Calu3 (cell line): ENCODE measurements around the gene WAC. TPM values are rescaled to one million over a fixed set of nuclear protein-coding genes. Genes with fewer than 3 reads are reported as not detected.

Experiments used
- BruUV-seq: library from RNA; stranded (reverse); fragments of 400-500 nt; replicated peaks from 2 replicates; lab custom pipeline; 2021; lab: Mats Ljungman, UMichigan
- CTCF ChIA-PET: fragments of 300-600 bp; sonication (Branson Sonifier 250); formaldehyde crosslinking; loops from one replicate; lab custom pipeline; 2022; ENCODE audit warnings: antibody characterized with exemption; lab: Charles Lee
- DNase-seq: peaks from one replicate; pipeline ENCODE4 v3.0.0; 2022
- H3K27ac Mint-ChIP-seq: one replicate; pipeline ENCODE4 v1.8.0; 2022; ENCODE audit warnings: mixed read lengths; ENCODE audit not compliant: unreplicated experiment
- H3K27me3 Mint-ChIP-seq: one replicate; pipeline ENCODE4 v1.8.0; 2022; ENCODE audit warnings: mixed read lengths; ENCODE audit not compliant: unreplicated experiment
- H3K36me3 Mint-ChIP-seq: one replicate; pipeline ENCODE4 v1.8.0; 2022; ENCODE audit warnings: mild to moderate bottlenecking, moderate library complexity, mixed read lengths; ENCODE audit not compliant: insufficient read depth, unreplicated experiment
- H3K4me1 Mint-ChIP-seq: one replicate; pipeline ENCODE4 v1.8.0; 2022; ENCODE audit warnings: mild to moderate bottlenecking, low read depth, mixed read lengths; ENCODE audit not compliant: unreplicated experiment
- H3K4me3 Mint-ChIP-seq: one replicate; pipeline ENCODE4 v1.8.0; 2022; ENCODE audit warnings: mild to moderate bottlenecking, low read depth, moderate library complexity, mixed read lengths; ENCODE audit not compliant: unreplicated experiment
- H3K9me3 Mint-ChIP-seq: one replicate; pipeline ENCODE4 v1.8.0; 2022; ENCODE audit warnings: low read depth, mixed read lengths; ENCODE audit not compliant: unreplicated experiment
- intact Hi-C: fragments of 100-400 bp; cut with micrococcal nuclease; formaldehyde crosslinking; loops from one replicate; pipeline ENCODE4 v1.10.0; 2022; ENCODE audit not compliant: unreplicated experiment
- total RNA-seq: library from RNA; stranded (reverse); gene quantifications from 2 replicates; pipeline ENCODE4 v1.2.3, GENCODE V29; 2022
- TF ChIP-seq, protein P1 (sequence below): fragments of 200-600 bp; IDR thresholded peaks from one replicate; pipeline ENCODE4 v1.8.0; 2022; ENCODE audit warnings: antibody characterized with exemption; ENCODE audit not compliant: unreplicated experiment

Gene WAC
- total RNA-seq, 1 experiment from 2014 or later, result 127 TPM

DNA sequence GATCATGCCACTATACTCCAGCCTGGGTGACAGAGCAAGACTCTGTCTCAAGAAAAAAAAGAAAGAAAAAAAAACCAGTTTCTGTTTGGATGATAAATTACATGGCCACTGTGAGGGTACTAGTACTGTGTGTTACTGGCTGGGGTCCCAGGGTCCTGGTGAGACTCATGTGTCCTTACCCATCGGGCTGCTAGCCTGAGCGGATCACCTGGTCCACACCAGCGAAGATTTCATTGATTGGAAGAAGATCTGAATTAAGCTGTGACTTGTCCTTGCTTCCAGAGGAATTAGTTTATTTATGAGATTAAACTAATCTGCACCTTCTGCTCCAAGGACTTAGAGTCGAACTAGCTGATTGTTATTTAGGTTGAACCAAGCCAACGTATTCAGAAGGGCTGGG, 104.4 kb downstream of the WAC start:
- H3K27me3 Mint-ChIP-seq, result peaks cover 16% of the 10 kb centered on the region
- H3K4me3 Mint-ChIP-seq, result no peak overlapping the region
- TF ChIP-seq, protein P1, sequence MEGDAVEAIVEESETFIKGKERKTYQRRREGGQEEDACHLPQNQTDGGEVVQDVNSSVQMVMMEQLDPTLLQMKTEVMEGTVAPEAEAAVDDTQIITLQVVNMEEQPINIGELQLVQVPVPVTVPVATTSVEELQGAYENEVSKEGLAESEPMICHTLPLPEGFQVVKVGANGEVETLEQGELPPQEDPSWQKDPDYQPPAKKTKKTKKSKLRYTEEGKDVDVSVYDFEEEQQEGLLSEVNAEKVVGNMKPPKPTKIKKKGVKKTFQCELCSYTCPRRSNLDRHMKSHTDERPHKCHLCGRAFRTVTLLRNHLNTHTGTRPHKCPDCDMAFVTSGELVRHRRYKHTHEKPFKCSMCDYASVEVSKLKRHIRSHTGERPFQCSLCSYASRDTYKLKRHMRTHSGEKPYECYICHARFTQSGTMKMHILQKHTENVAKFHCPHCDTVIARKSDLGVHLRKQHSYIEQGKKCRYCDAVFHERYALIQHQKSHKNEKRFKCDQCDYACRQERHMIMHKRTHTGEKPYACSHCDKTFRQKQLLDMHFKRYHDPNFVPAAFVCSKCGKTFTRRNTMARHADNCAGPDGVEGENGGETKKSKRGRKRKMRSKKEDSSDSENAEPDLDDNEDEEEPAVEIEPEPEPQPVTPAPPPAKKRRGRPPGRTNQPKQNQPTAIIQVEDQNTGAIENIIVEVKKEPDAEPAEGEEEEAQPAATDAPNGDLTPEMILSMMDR, result no peak
- no peak for DNase-seq
- intact Hi-C loops, result no loop called here
- peaks cover 14% of the 10 kb centered on the region for H3K4me1 Mint-ChIP-seq
- CTCF ChIA-PET, result no interaction called here
- no TSS peak for BruUV-seq
- peaks cover 2% of the 10 kb centered on the region for H3K9me3 Mint-ChIP-seq
- no peaks in the 10 kb centered on the region for H3K36me3 Mint-ChIP-seq
- H3K27ac Mint-ChIP-seq, result no peak overlapping the region

DNA sequence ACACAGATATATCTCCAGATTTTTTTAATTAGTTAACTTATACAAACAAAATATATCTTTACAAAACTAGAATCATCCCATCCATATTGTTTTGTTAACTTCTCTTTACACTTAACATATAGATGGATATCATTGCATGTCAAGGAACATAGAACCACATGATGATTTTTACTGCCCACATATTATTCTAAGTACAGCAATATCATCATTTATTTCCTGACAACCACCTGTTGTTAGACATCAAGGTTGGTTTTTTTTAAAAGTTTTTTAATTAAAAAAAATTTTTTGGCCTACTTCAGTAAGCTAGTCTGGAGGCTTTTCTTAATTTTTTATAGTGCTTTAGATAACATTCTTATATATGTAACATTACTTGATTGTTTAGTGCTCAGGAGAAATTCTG, 105.5 kb downstream of the WAC start:
- no peak overlapping the region for H3K4me3 Mint-ChIP-seq
- CTCF ChIA-PET, result no interaction called here
- H3K27ac Mint-ChIP-seq, result no peak overlapping the region
- intact Hi-C loops, result no loop called here
- peaks cover 2% of the 10 kb centered on the region for H3K9me3 Mint-ChIP-seq
- H3K4me1 Mint-ChIP-seq, result peaks cover 9% of the 10 kb centered on the region
- peaks cover 24% of the 10 kb centered on the region for H3K27me3 Mint-ChIP-seq
- TF ChIP-seq, protein P1, result no peak
- BruUV-seq, result no TSS peak
- DNase-seq, result no peak
- no peaks in the 10 kb centered on the region for H3K36me3 Mint-ChIP-seq

GRCh38 chr10:28640551-28640950, 107.6 kb downstream of the WAC start:
- H3K4me1 Mint-ChIP-seq, result no peaks in the 10 kb centered on the region
- intact Hi-C loops, result no loop called here
- H3K9me3 Mint-ChIP-seq, result no peaks in the 10 kb centered on the region
- TF ChIP-seq, protein P1, result no peak
- peaks cover 24% of the 10 kb centered on the region for H3K27me3 Mint-ChIP-seq
- no peak for DNase-seq
- CTCF ChIA-PET, result no interaction called here
- no peak overlapping the region for H3K27ac Mint-ChIP-seq
- no peaks in the 10 kb centered on the region for H3K36me3 Mint-ChIP-seq
- no peak overlapping the region for H3K4me3 Mint-ChIP-seq
- no TSS peak for BruUV-seq

DNA sequence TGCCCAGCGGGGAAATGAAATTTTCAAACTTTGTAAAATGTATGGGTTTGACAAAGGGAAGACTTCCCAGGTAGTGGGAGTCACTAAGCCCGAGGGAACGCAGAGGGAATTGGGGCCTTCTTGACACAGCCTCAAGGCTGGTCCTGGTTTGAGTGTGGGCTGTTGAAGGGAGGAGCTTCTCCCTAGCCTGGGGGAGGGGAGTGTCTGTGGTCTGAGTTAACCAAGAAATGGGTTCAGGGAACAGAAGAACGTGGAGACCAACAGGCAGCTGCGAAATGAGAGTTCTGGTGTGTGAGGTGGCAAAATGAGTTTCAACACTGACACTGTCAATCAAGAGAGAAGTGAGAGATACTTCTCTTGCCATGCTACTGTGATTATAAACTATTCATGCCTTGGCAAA, 111.7 kb downstream of the WAC start:
- Mint-ChIP-seq H3K36me3 (no peaks in the 10 kb centered on the region), H3K27me3 (peaks cover 24% of the 10 kb centered on the region), H3K4me3 (no peak overlapping the region), H3K27ac (no peak overlapping the region), H3K9me3 (no peaks in the 10 kb centered on the region), H3K4me1 (no peaks in the 10 kb centered on the region)
- DNase-seq, result no peak
- CTCF ChIA-PET, result no interaction called here
- TF ChIP-seq, protein P1, result no peak
- intact Hi-C loops, result no loop called here
- no TSS peak for BruUV-seq

GRCh38 chr10:28652106-28652505, 119.2 kb downstream of the WAC start:
- CTCF ChIA-PET, result no interaction called here
- Mint-ChIP-seq H3K27me3 (peaks cover 9% of the 10 kb centered on the region), H3K4me1 (no peaks in the 10 kb centered on the region)

More at GRCh38 chr10:28652106-28652505, 119.2 kb downstream of the WAC start:
- intact Hi-C loops, result no loop called here
- Mint-ChIP-seq H3K27ac (no peak overlapping the region), H3K9me3 (no peaks in the 10 kb centered on the region), H3K36me3 (no peaks in the 10 kb centered on the region), H3K4me3 (no peak overlapping the region)
- DNase-seq, result no peak
- BruUV-seq, result no TSS peak
- TF ChIP-seq, protein P1, result no peak
